WTC11 (cell line): ENCODE data around the gene C10orf90. TPM values are rescaled to one million over a fixed set of nuclear protein-coding genes. Genes with fewer than 3 reads are reported as not detected.

Experiments
- ATAC-seq: fragments of 200-7000 bp; cut with Tn5 transposase; 2 replicates; pipeline ENCODE4 v1.10.0; 2021; ENCODE audit warnings: mild to moderate bottlenecking, moderate library complexity
- CTCF ChIA-PET: fragments of 300-600 bp; sonication (Branson Sonifier 250); formaldehyde crosslinking; loops from one replicate; lab custom pipeline; 2021; ENCODE audit warnings: antibody characterized with exemption; lab: Charles Lee
- POLR2A ChIA-PET: fragments of 350-600 bp; sonication (Branson Sonifier 250); formaldehyde crosslinking; loops from one replicate; lab custom pipeline; 2021; ENCODE audit warnings: antibody characterized with exemption; lab: Charles Lee
- DNase-seq: peaks from one replicate; pipeline ENCODE4 v3.0.0; 2021; ENCODE audit warnings: low spot score
- H3K27ac Mint-ChIP-seq: 2 replicates; pipeline ENCODE4 v1.8.0; 2021; ENCODE audit warnings: mixed read lengths
- H3K27me3 Mint-ChIP-seq: 2 replicates; pipeline ENCODE4 v1.8.0; 2021; ENCODE audit warnings: low read depth, mild to moderate bottlenecking, moderate library complexity, mixed read lengths
- H3K36me3 Mint-ChIP-seq: 2 replicates; pipeline ENCODE4 v1.8.0; 2021; ENCODE audit warnings: mixed read lengths
- H3K4me1 Mint-ChIP-seq: 2 replicates; pipeline ENCODE4 v1.8.0; 2022; ENCODE audit warnings: mixed read lengths
- H3K4me3 Mint-ChIP-seq: 2 replicates; pipeline ENCODE4 v1.8.0; 2021; ENCODE audit warnings: mild to moderate bottlenecking, moderate library complexity, mixed read lengths
- H3K9me3 Mint-ChIP-seq: 2 replicates; pipeline ENCODE4 v1.8.0; 2021; ENCODE audit warnings: mixed read lengths
- CREM ChIP-seq: sonication (generic); formaldehyde crosslinking; IDR thresholded peaks from 2 replicates; pipeline ENCODE4 v1.8.1; 2022; ENCODE audit warnings: mild to moderate bottlenecking, missing genetic modification reagents, moderate library complexity
- ETV6 ChIP-seq: sonication (generic); formaldehyde crosslinking; IDR thresholded peaks from 2 replicates; pipeline ENCODE4 v1.8.1; 2022; ENCODE audit warnings: mild to moderate bottlenecking, missing genetic modification reagents
- FOXK1 ChIP-seq: sonication (generic); formaldehyde crosslinking; IDR thresholded peaks from 2 replicates; pipeline ENCODE4 v1.8.0; 2022; ENCODE audit warnings: mild to moderate bottlenecking, moderate library complexity, missing genetic modification reagents
- FOXP1 ChIP-seq: sonication (generic); formaldehyde crosslinking; IDR thresholded peaks from 2 replicates; pipeline ENCODE4 v1.8.0; 2022; ENCODE audit warnings: missing genetic modification reagents, mild to moderate bottlenecking, moderate library complexity, borderline replicate concordance
- IRF2 ChIP-seq: sonication (generic); formaldehyde crosslinking; IDR thresholded peaks from 2 replicates; pipeline ENCODE4 v1.8.0; 2022; ENCODE audit warnings: low read depth, missing genetic modification reagents, borderline replicate concordance
- JAZF1 ChIP-seq: fragments of 250-450 bp; sonication (Bioruptor Pico); IDR thresholded peaks from 2 replicates; pipeline ENCODE4 v1.9.0; 2021; ENCODE audit warnings: moderate library complexity, mild to moderate bottlenecking, inconsistent platforms
- MXD4 ChIP-seq: fragments of 250-450 bp; sonication (Bioruptor Pico); IDR thresholded peaks from 2 replicates; pipeline ENCODE4 v1.8.0; 2021; ENCODE audit warnings: mild to moderate bottlenecking, moderate library complexity, borderline replicate concordance
- NFYB ChIP-seq: sonication (generic); formaldehyde crosslinking; conservative IDR thresholded peaks from 2 replicates; pipeline ENCODE4 v1.8.0; 2022; ENCODE audit warnings: low read depth, missing genetic modification reagents
- NR1H2 ChIP-seq: sonication (generic); formaldehyde crosslinking; IDR thresholded peaks from 2 replicates; pipeline ENCODE4 v1.9.0; 2021; ENCODE audit warnings: mild to moderate bottlenecking, moderate library complexity, missing genetic modification reagents
- NR2C2 ChIP-seq: sonication (generic); formaldehyde crosslinking; IDR thresholded peaks from 2 replicates; pipeline ENCODE4 v1.8.0; 2022; ENCODE audit warnings: mild to moderate bottlenecking, missing genetic modification reagents
- OVOL2 ChIP-seq: fragments of 250-450 bp; sonication (Bioruptor Pico); IDR thresholded peaks from 2 replicates; pipeline ENCODE4 v1.9.0; 2021; ENCODE audit warnings: mild to moderate bottlenecking, borderline replicate concordance
- TEAD1 ChIP-seq: sonication (generic); formaldehyde crosslinking; IDR thresholded peaks from 2 replicates; pipeline ENCODE4 v1.8.0; 2022; ENCODE audit warnings: mild to moderate bottlenecking, missing genetic modification reagents
- ZNF416 ChIP-seq: fragments of 250-450 bp; sonication (Bioruptor Pico); IDR thresholded peaks from 2 replicates; pipeline ENCODE4 v1.9.0; 2021; ENCODE audit warnings: mild to moderate bottlenecking, inconsistent platforms
- total RNA-seq: library from RNA; stranded (reverse); gene quantifications from 3 replicates; pipeline ENCODE4 v1.2.3, GENCODE V29; 2021
- TF ChIP-seq, protein P1 (sequence below): sonication (generic); formaldehyde crosslinking; IDR thresholded peaks from 2 replicates; pipeline ENCODE4 v1.8.1; 2023; ENCODE audit warnings: mild to moderate bottlenecking, moderate library complexity, missing genetic modification reagents
- TF ChIP-seq, protein P2 (sequence below): sonication (generic); formaldehyde crosslinking; IDR thresholded peaks from 2 replicates; pipeline ENCODE4 v1.8.1; 2023; ENCODE audit warnings: mild to moderate bottlenecking, missing genetic modification reagents, borderline replicate concordance
- TF ChIP-seq, protein P3 (sequence below): sonication (generic); formaldehyde crosslinking; IDR thresholded peaks from 2 replicates; pipeline ENCODE4 v1.8.0; 2022; ENCODE audit warnings: mild to moderate bottlenecking, missing genetic modification reagents
- TF ChIP-seq, protein P4 (sequence below): fragments of 250-450 bp; sonication (Bioruptor Pico); conservative IDR thresholded peaks from 2 replicates; pipeline ENCODE4 v1.9.0; 2021; ENCODE audit warnings: mild to moderate bottlenecking
- TF ChIP-seq, protein P5 (sequence below): fragments of 250-450 bp; sonication (Bioruptor Pico); IDR thresholded peaks from 2 replicates; pipeline ENCODE4 v1.9.0; 2021; ENCODE audit warnings: mild to moderate bottlenecking
- TF ChIP-seq, protein P6 (sequence below): sonication (generic); formaldehyde crosslinking; IDR thresholded peaks from 2 replicates; pipeline ENCODE4 v1.8.0; 2022; ENCODE audit warnings: mild to moderate bottlenecking, missing genetic modification reagents

C10orf90 gene
- total RNA-seq, 1 experiment from 2014 or later, result 0.85 TPM

DNA sequence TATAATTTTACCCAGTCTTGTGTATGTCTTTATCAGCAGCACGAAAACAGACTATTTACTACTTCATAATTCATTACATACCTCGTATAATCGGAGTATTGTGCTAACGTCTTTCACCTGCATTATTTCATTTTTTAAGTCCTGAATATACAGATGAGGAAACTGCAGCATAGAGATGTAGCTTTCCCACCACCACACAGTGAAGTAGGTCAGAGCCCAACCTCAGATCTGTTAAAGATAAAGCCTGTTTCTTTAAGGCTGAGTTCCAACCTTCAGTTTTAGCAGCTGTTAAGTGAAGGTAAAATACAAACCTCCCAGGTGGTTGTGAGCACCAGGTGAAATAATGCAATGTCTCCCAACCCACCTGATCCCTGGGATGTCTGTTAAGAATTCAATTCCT lies 280.2 kb downstream of the C10orf90 start (continued):
- TF ChIP-seq, protein P1, sequence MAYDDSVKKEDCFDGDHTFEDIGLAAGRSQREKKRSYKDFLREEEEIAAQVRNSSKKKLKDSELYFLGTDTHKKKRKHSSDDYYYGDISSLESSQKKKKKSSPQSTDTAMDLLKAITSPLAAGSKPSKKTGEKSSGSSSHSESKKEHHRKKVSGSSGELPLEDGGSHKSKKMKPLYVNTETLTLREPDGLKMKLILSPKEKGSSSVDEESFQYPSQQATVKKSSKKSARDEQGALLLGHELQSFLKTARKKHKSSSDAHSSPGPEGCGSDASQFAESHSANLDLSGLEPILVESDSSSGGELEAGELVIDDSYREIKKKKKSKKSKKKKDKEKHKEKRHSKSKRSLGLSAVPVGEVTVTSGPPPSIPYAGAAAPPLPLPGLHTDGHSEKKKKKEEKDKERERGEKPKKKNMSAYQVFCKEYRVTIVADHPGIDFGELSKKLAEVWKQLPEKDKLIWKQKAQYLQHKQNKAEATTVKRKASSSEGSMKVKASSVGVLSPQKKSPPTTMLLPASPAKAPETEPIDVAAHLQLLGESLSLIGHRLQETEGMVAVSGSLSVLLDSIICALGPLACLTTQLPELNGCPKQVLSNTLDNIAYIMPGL, result no peak
- no peak for TF ChIP-seq NFYB
- TF ChIP-seq ZNF416 (CRISPR knock-in tag), result no peak
- TF ChIP-seq, protein P2, sequence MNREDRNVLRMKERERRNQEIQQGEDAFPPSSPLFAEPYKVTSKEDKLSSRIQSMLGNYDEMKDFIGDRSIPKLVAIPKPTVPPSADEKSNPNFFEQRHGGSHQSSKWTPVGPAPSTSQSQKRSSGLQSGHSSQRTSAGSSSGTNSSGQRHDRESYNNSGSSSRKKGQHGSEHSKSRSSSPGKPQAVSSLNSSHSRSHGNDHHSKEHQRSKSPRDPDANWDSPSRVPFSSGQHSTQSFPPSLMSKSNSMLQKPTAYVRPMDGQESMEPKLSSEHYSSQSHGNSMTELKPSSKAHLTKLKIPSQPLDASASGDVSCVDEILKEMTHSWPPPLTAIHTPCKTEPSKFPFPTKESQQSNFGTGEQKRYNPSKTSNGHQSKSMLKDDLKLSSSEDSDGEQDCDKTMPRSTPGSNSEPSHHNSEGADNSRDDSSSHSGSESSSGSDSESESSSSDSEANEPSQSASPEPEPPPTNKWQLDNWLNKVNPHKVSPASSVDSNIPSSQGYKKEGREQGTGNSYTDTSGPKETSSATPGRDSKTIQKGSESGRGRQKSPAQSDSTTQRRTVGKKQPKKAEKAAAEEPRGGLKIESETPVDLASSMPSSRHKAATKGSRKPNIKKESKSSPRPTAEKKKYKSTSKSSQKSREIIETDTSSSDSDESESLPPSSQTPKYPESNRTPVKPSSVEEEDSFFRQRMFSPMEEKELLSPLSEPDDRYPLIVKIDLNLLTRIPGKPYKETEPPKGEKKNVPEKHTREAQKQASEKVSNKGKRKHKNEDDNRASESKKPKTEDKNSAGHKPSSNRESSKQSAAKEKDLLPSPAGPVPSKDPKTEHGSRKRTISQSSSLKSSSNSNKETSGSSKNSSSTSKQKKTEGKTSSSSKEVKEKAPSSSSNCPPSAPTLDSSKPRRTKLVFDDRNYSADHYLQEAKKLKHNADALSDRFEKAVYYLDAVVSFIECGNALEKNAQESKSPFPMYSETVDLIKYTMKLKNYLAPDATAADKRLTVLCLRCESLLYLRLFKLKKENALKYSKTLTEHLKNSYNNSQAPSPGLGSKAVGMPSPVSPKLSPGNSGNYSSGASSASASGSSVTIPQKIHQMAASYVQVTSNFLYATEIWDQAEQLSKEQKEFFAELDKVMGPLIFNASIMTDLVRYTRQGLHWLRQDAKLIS, result no peak
- no peak for TF ChIP-seq ETV6 (CRISPR knock-in tag)

DNA sequence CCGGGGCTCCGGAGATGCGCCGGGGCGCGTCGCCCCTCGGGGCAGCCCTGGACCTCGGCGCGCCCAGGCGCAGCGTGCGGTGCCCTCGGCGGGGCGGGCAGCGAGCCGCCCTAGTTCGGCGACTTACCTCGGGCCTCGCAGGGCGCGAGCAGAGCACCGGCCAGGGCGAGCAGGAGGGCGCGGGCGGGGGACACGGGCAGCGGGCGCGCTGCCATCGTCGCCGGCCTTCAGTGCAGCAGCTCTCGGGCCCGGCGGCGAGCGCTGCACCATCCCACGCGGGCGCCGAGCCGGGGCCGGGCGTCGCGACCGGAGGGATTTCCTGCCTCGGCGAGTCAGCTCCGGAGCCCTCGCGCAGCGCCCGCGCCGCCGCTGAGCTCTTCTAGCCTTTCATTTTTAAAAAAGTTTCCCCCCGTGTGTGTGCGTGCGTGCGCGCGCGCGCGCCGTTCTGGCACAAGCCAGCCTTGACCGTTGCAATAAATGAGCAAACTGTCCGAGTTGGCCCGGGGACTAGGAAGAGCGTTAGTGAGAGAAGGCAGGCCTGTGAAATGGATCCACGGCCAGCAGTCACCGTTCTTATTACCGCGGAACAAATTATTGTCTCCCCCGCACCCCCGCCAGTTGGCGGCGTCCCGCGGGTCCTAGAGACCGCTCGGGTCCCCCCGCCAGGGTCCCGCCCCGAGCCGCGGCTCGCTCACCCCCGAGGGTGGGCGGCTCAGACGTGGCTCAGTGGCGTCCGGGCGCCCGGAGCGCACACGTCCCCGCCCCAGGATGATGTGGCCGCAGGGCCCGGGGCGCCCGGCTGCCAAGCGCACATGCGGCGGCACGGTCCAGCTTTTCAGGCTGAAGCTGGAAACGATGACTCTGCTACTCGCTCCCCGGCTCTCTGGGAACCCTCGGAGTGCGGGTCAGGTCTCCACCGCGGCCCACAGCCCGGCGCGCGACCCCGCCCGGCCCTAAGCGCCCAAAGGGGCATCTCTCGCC lies 282.3 kb downstream of the C10orf90 start, which contains the start of gene ADAM12:
TSS of gene ADAM12 (minus strand) at position 547 of the 981 bp plus-strand sequence. CDS start at position 215, 332 bp downstream.
- Mint-ChIP-seq H3K27me3 (peaks cover 53% of the 10 kb centered on the region), H3K4me1 (peaks cover 26% of the 10 kb centered on the region), H3K4me3 (peak within 1 kb of the TSS; percentile 86), H3K27ac (no peak within 1 kb of the TSS), H3K9me3 (no peaks in the 10 kb centered on the region), H3K36me3 (no peaks in the 10 kb centered on the region)
- DNase-seq (peak; percentile 46), ATAC-seq (peak; percentile 58)
- CTCF ChIA-PET, result interaction anchor here (0.7 to 2.8 kb wide), 12 partner anchors 71 to 454 kb away, joined by 3 to 20 read pairs (median 4); no protein-coding TSS in a partner anchor
- POLR2A ChIA-PET, result no interaction called here
- TF ChIP-seq NR1H2 (CRISPR knock-in tag) (no peak), FOXP1 (no peak), TEAD1 (no peak), FOXK1 (CRISPR knock-in tag) (peak; percentile 34; the same call in 1 of the 2 replicates), MXD4 (no peak), JAZF1 (CRISPR knock-in tag) (no peak), OVOL2 (no peak), IRF2 (no peak), CREM (no peak), NR2C2 (no peak)
- TF ChIP-seq, protein P3, sequence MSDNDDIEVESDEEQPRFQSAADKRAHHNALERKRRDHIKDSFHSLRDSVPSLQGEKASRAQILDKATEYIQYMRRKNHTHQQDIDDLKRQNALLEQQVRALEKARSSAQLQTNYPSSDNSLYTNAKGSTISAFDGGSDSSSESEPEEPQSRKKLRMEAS (CRISPR knock-in tag), result no peak
- TF ChIP-seq, protein P4, sequence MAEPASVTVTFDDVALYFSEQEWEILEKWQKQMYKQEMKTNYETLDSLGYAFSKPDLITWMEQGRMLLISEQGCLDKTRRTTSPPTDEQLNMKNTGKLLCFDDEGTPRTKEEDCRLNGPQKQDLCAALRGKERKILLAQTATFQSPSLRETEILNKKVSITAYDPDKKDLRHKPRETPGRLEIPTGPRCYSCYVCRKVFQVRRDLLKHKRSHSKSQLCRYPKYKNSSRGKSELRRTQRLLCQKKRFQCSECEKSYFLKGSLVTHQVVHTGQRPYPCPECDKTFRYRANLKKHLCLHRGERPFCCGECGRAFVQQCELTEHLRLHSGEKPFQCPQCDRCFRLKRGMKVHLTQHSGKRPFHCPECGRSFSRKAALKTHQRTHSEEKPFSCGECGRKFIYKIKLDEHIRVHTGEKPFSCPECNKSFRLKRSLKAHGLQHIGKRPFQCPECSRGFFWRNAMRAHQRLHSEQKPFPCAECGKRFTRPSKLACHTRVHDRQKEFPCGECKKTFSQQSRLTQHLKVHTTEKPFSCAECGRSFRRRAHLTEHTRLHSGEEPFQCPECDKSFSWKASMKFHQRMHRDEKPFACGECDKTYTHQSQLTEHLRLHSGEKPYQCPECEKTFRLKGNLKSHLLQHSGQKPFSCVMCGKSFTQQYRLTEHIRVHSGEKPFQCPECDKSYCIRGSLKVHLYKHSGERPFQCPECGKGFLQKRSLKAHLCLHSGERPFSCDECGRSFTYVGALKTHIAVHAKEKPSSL (CRISPR knock-in tag), result no peak
- TF ChIP-seq, protein P5, sequence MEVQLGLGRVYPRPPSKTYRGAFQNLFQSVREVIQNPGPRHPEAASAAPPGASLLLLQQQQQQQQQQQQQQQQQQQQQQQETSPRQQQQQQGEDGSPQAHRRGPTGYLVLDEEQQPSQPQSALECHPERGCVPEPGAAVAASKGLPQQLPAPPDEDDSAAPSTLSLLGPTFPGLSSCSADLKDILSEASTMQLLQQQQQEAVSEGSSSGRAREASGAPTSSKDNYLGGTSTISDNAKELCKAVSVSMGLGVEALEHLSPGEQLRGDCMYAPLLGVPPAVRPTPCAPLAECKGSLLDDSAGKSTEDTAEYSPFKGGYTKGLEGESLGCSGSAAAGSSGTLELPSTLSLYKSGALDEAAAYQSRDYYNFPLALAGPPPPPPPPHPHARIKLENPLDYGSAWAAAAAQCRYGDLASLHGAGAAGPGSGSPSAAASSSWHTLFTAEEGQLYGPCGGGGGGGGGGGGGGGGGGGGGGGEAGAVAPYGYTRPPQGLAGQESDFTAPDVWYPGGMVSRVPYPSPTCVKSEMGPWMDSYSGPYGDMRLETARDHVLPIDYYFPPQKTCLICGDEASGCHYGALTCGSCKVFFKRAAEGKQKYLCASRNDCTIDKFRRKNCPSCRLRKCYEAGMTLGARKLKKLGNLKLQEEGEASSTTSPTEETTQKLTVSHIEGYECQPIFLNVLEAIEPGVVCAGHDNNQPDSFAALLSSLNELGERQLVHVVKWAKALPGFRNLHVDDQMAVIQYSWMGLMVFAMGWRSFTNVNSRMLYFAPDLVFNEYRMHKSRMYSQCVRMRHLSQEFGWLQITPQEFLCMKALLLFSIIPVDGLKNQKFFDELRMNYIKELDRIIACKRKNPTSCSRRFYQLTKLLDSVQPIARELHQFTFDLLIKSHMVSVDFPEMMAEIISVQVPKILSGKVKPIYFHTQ (CRISPR knock-in tag), result no peak
- TF ChIP-seq, protein P6, sequence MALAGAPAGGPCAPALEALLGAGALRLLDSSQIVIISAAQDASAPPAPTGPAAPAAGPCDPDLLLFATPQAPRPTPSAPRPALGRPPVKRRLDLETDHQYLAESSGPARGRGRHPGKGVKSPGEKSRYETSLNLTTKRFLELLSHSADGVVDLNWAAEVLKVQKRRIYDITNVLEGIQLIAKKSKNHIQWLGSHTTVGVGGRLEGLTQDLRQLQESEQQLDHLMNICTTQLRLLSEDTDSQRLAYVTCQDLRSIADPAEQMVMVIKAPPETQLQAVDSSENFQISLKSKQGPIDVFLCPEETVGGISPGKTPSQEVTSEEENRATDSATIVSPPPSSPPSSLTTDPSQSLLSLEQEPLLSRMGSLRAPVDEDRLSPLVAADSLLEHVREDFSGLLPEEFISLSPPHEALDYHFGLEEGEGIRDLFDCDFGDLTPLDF, result no peak
